Right atrium auricular region (tissue), 2 donors: Measurements from ENCODE around the gene PIWIL4. TPM values are rescaled to one million over a fixed set of nuclear protein-coding genes. Genes with fewer than 3 reads are reported as not detected.

Experiments used
- DNase-seq: peaks from one replicate; pipeline ENCODE4 v3.0.0-alpha.2; 2019; ENCODE audit warnings: low spot score
- H3K27ac ChIP-seq, 2 donors: fragments of 200-600 bp; sonication (generic); 1 replicate in 1 of 2; 2 replicates in 1 of 2; pipeline ENCODE4 v1.5.1; 2016 to 2019
- H3K27me3 ChIP-seq, 2 donors: fragments of 200-600 bp; sonication (generic); one replicate each; pipeline versions ENCODE4 v1.5.1 to v1.6.0; 2017 to 2019
- H3K36me3 ChIP-seq: fragments of 200-600 bp; sonication (generic); one replicate; pipeline ENCODE4 v1.5.1; 2016
- H3K4me1 ChIP-seq, 2 donors: fragments of 200-600 bp; sonication (generic); one replicate each; pipeline versions ENCODE4 v1.5.1 to v1.6.0; 2017 to 2019
- H3K4me3 ChIP-seq, 2 donors: fragments of 200-600 bp; sonication (generic); 1 replicate in 1 of 2; 2 replicates in 1 of 2; pipeline ENCODE4 v1.5.1; 2017 to 2019; ENCODE audit warnings: mild to moderate bottlenecking in 1 of 2, moderate library complexity in 1 of 2
- H3K9me3 ChIP-seq, 2 donors: fragments of 200-600 bp; sonication (generic); one replicate each; pipeline ENCODE4 v1.5.1; 2019
- total RNA-seq, 2 donors: library from RNA; depleted of rRNA; stranded (reverse); fragments of >200 nt; gene quantifications; one replicate each; pipeline ENCODE4 v1.1.0, GENCODE V29; 2016
- TF ChIP-seq, protein P1 (sequence below), 2 donors: fragments of 200-600 bp; sonication (generic); IDR thresholded peaks; one replicate each; pipeline ENCODE4 v1.5.1; 2019; ENCODE audit warnings: antibody characterized with exemption in 2 of 2

The PIWIL4 gene
- total RNA-seq, 2 donors from 2014 or later, result 1.8 to 3.2 TPM

- Histone ChIP-seq H3K36me3 (no peaks in the 10 kb centered on the region), H3K4me3 (no peak overlapping the region), H3K27me3 (no peaks in the 10 kb centered on the region), H3K9me3 (no peaks in the 10 kb centered on the region), H3K27ac (no peak overlapping the region), H3K4me1 (no peaks in the 10 kb centered on the region)
- DNase-seq, result no peak
- TF ChIP-seq, protein P1, sequence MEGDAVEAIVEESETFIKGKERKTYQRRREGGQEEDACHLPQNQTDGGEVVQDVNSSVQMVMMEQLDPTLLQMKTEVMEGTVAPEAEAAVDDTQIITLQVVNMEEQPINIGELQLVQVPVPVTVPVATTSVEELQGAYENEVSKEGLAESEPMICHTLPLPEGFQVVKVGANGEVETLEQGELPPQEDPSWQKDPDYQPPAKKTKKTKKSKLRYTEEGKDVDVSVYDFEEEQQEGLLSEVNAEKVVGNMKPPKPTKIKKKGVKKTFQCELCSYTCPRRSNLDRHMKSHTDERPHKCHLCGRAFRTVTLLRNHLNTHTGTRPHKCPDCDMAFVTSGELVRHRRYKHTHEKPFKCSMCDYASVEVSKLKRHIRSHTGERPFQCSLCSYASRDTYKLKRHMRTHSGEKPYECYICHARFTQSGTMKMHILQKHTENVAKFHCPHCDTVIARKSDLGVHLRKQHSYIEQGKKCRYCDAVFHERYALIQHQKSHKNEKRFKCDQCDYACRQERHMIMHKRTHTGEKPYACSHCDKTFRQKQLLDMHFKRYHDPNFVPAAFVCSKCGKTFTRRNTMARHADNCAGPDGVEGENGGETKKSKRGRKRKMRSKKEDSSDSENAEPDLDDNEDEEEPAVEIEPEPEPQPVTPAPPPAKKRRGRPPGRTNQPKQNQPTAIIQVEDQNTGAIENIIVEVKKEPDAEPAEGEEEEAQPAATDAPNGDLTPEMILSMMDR (IDR thresholded peaks at IDR 0.05), result no peak
Observed at GRCh38 chr11:94662846-94663390, 95.8 kb downstream of the PIWIL4 start.

GRCh38 chr11:94664346-94664745 is 97.2 kb downstream of the PIWIL4 start:
- Histone ChIP-seq H3K27me3 (no peaks in the 10 kb centered on the region), H3K4me1 (no peaks in the 10 kb centered on the region), H3K36me3 (no peaks in the 10 kb centered on the region), H3K27ac (no peak overlapping the region), H3K4me3 (no peak overlapping the region), H3K9me3 (no peaks in the 10 kb centered on the region)
- TF ChIP-seq, protein P1 (IDR thresholded peaks at IDR 0.05), result no peak
- DNase-seq, result no peak

- no peak for DNase-seq
- no peaks in the 10 kb centered on the region for H3K27me3 ChIP-seq
- H3K36me3 ChIP-seq, result no peaks in the 10 kb centered on the region
- H3K9me3 ChIP-seq, result no peaks in the 10 kb centered on the region
- H3K27ac ChIP-seq, result no peak overlapping the region
- H3K4me3 ChIP-seq, result no peak overlapping the region
- TF ChIP-seq, protein P1 (IDR thresholded peaks at IDR 0.05), result no peak
- no peaks in the 10 kb centered on the region for H3K4me1 ChIP-seq
Observed at GRCh38 chr11:94665116-94665659, 98.0 kb downstream of the PIWIL4 start.

GRCh38 chr11:94666792-94667721 is 99.9 kb downstream of the PIWIL4 start:
- Histone ChIP-seq H3K9me3 (no peaks in the 10 kb centered on the region), H3K27me3 (no peaks in the 10 kb centered on the region), H3K4me3 (no peak overlapping the region), H3K27ac (no peak overlapping the region), H3K36me3 (no peaks in the 10 kb centered on the region), H3K4me1 (no peaks in the 10 kb centered on the region)
- TF ChIP-seq, protein P1 (IDR thresholded peaks at IDR 0.05), result no peak
- no peak for DNase-seq

GRCh38 chr11:94668212-94668793 is 101.1 kb downstream of the PIWIL4 start:
- DNase-seq, result no peak
- TF ChIP-seq, protein P1 (IDR thresholded peaks at IDR 0.05), result no peak
- Histone ChIP-seq H3K9me3 (no peaks in the 10 kb centered on the region), H3K4me1 (no peaks in the 10 kb centered on the region), H3K27me3 (no peaks in the 10 kb centered on the region), H3K27ac (no peak overlapping the region), H3K36me3 (no peaks in the 10 kb centered on the region), H3K4me3 (no peak overlapping the region)
